Right atrium auricular region (tissue), 2 donors: ENCODE results near the gene KRTAP10-11. TPM values are rescaled to one million over a fixed set of nuclear protein-coding genes. Genes with fewer than 3 reads are reported as not detected.
"Not testable (repeated sequence)": the region's sequence is repeated elsewhere in the genome, so short reads cannot be mapped to it uniquely, and the experiment has no call there.

ENCODE experiments used
- DNase-seq: peaks from one replicate; pipeline ENCODE4 v3.0.0-alpha.2; 2019; ENCODE audit warnings: low spot score
- H3K27ac ChIP-seq, 2 donors: fragments of 200-600 bp; sonication (generic); 1 replicate in 1 of 2; 2 replicates in 1 of 2; pipeline ENCODE4 v1.5.1; 2016 to 2019
- H3K27me3 ChIP-seq, 2 donors: fragments of 200-600 bp; sonication (generic); one replicate each; pipeline versions ENCODE4 v1.5.1 to v1.6.0; 2017 to 2019
- H3K36me3 ChIP-seq: fragments of 200-600 bp; sonication (generic); one replicate; pipeline ENCODE4 v1.5.1; 2016
- H3K4me1 ChIP-seq, 2 donors: fragments of 200-600 bp; sonication (generic); one replicate each; pipeline versions ENCODE4 v1.5.1 to v1.6.0; 2017 to 2019
- H3K4me3 ChIP-seq, 2 donors: fragments of 200-600 bp; sonication (generic); 1 replicate in 1 of 2; 2 replicates in 1 of 2; pipeline ENCODE4 v1.5.1; 2017 to 2019; ENCODE audit warnings: mild to moderate bottlenecking in 1 of 2, moderate library complexity in 1 of 2
- H3K9me3 ChIP-seq, 2 donors: fragments of 200-600 bp; sonication (generic); one replicate each; pipeline ENCODE4 v1.5.1; 2019
- CTCF ChIP-seq, 2 donors: fragments of 200-600 bp; sonication (generic); IDR thresholded peaks; one replicate each; pipeline ENCODE4 v1.5.1; 2019; ENCODE audit warnings: antibody characterized with exemption in 2 of 2
- total RNA-seq, 2 donors: library from RNA; depleted of rRNA; stranded (reverse); fragments of >200 nt; gene quantifications; one replicate each; pipeline ENCODE4 v1.1.0, GENCODE V29; 2016

KRTAP10-11 gene
- total RNA-seq, 2 donors from 2014 or later = not detected

- Histone ChIP-seq H3K4me1 (no peaks in the 10 kb centered on the region), H3K27me3 (no peaks in the 10 kb centered on the region), H3K4me3 (no peak overlapping the region), H3K9me3 (peaks cover 0 to 1% of the 10 kb centered on the region in 2 donors), H3K27ac (no peak overlapping the region), H3K36me3 (no peaks in the 10 kb centered on the region)
- no peak for TF ChIP-seq CTCF (IDR thresholded peaks at IDR 0.05)
- DNase-seq = peak; percentile 32
These were observed 41.5 kb downstream of the KRTAP10-11 start for GRCh38 chr21:44687671-44688070.

GRCh38 chr21:44689740-44690139 is 43.5 kb downstream of the KRTAP10-11 start:
- not testable (repeated sequence) for H3K27ac ChIP-seq, H3K27me3 ChIP-seq, DNase-seq, H3K36me3 ChIP-seq, H3K4me1 ChIP-seq, H3K4me3 ChIP-seq
- peaks cover 5 to 18% of the 10 kb centered on the region in 2 donors for H3K9me3 ChIP-seq

GRCh38 chr21:44691686-44692085 is 45.5 kb downstream of the KRTAP10-11 start:
- no peaks in the 10 kb centered on the region for H3K36me3 ChIP-seq
- no peak overlapping the region for H3K27ac ChIP-seq
- no peaks in the 10 kb centered on the region for H3K27me3 ChIP-seq
- no peak overlapping the region for H3K4me3 ChIP-seq
- TF ChIP-seq CTCF (IDR thresholded peaks at IDR 0.05) = no peak
- no peak for DNase-seq
- H3K9me3 ChIP-seq = peaks cover 5 to 18% of the 10 kb centered on the region in 2 donors
- H3K4me1 ChIP-seq = no peaks in the 10 kb centered on the region

- no peak overlapping the region for H3K27ac ChIP-seq
- H3K4me1 ChIP-seq = no peaks in the 10 kb centered on the region
- H3K27me3 ChIP-seq = no peaks in the 10 kb centered on the region
- H3K9me3 ChIP-seq = peaks cover 5 to 18% of the 10 kb centered on the region in 2 donors
- TF ChIP-seq CTCF (IDR thresholded peaks at IDR 0.05) = no peak
- DNase-seq = no peak
- H3K36me3 ChIP-seq = no peaks in the 10 kb centered on the region
- no peak overlapping the region for H3K4me3 ChIP-seq
These were observed 46.7 kb downstream of the KRTAP10-11 start for GRCh38 chr21:44692798-44693512.

- H3K27ac ChIP-seq = no peak overlapping the region
- H3K36me3 ChIP-seq = no peaks in the 10 kb centered on the region
- peaks cover 5 to 18% of the 10 kb centered on the region in 2 donors for H3K9me3 ChIP-seq
- H3K4me3 ChIP-seq = no peak overlapping the region
- TF ChIP-seq CTCF (IDR thresholded peaks at IDR 0.05) = no peak
- peak; percentile 34 for DNase-seq
- no peaks in the 10 kb centered on the region for H3K4me1 ChIP-seq
- no peaks in the 10 kb centered on the region for H3K27me3 ChIP-seq
These were observed 48.6 kb downstream of the KRTAP10-11 start for GRCh38 chr21:44694776-44695175.

- Histone ChIP-seq H3K27me3 (no peaks in the 10 kb centered on the region), H3K36me3 (no peaks in the 10 kb centered on the region), H3K4me3 (no peak overlapping the region), H3K9me3 (peaks cover 5 to 18% of the 10 kb centered on the region in 2 donors), H3K27ac (no peak overlapping the region), H3K4me1 (no peaks in the 10 kb centered on the region)
- TF ChIP-seq CTCF (IDR thresholded peaks at IDR 0.05) = no peak
- peak; percentile 46 for DNase-seq
These were observed 49.0 kb downstream of the KRTAP10-11 start for GRCh38 chr21:44695184-44695583.
